Measurements from ENCODE around the gene CEP112. TPM values are rescaled to one million over a fixed set of nuclear protein-coding genes. Genes with fewer than 3 reads are reported as not detected.

Gene CEP112
- total and polyA plus RNA-seq, 2 donors = 12.4 to 36.6 TPM

- WGBS = 92% methylated on average over 6 of the region's 6 CpGs
- H3K36me3 ChIP-seq (ENCODE audit: insufficient read depth) = no peaks in the 10 kb centered on the region
- no peak for DNase-seq (ENCODE audit: extremely low spot score)
Observed at GRCh38 chr17:65900216-65900615, 291.7 kb downstream of the CEP112 start.

GRCh38 chr17:65898651-65899050, 293.3 kb downstream of the CEP112 start:
- no peak for DNase-seq (ENCODE audit: extremely low spot score)
- 94% methylated on average over 3 of the region's 3 CpGs for WGBS
- Histone ChIP-seq H3K4me3 (ENCODE audit: low read depth, low read length) (no peak overlapping the region), H3K27ac (ENCODE audit: low read depth) (no peak overlapping the region), H3K36me3 (ENCODE audit: insufficient read depth) (no peaks in the 10 kb centered on the region), H3K4me1 (ENCODE audit: insufficient read depth) (no peaks in the 10 kb centered on the region)

More at GRCh38 chr17:65900216-65900615, 291.7 kb downstream of the CEP112 start:
- H3K27ac ChIP-seq (ENCODE audit: low read depth) = no peak overlapping the region
- H3K4me3 ChIP-seq (ENCODE audit: low read depth, low read length) = no peak overlapping the region
- H3K4me1 ChIP-seq (ENCODE audit: insufficient read depth) = no peaks in the 10 kb centered on the region

GRCh38 chr17:65896889-65897288, 295.0 kb downstream of the CEP112 start:
- Histone ChIP-seq H3K27ac (ENCODE audit: low read depth) (no peak overlapping the region), H3K36me3 (ENCODE audit: insufficient read depth) (no peaks in the 10 kb centered on the region), H3K4me1 (ENCODE audit: insufficient read depth) (no peaks in the 10 kb centered on the region), H3K4me3 (ENCODE audit: low read depth, low read length) (no peak overlapping the region)
- DNase-seq (ENCODE audit: extremely low spot score) = no peak

GRCh38 chr17:65895969-65896368, 296.0 kb downstream of the CEP112 start:
- H3K4me3 ChIP-seq (ENCODE audit: low read depth, low read length) = no peak overlapping the region
- H3K4me1 ChIP-seq (ENCODE audit: insufficient read depth) = no peaks in the 10 kb centered on the region
- H3K36me3 ChIP-seq (ENCODE audit: insufficient read depth) = no peaks in the 10 kb centered on the region
- DNase-seq (ENCODE audit: extremely low spot score) = no peak
- no peak overlapping the region for H3K27ac ChIP-seq (ENCODE audit: low read depth)

GRCh38 chr17:65893692-65894279, 298.1 kb downstream of the CEP112 start:
- 92% methylated on average over 3 of the region's 3 CpGs for WGBS
- Histone ChIP-seq H3K36me3 (ENCODE audit: insufficient read depth) (no peaks in the 10 kb centered on the region), H3K27ac (ENCODE audit: low read depth) (no peak overlapping the region), H3K4me3 (ENCODE audit: low read depth, low read length) (no peak overlapping the region), H3K4me1 (ENCODE audit: insufficient read depth) (no peaks in the 10 kb centered on the region)
- no peak for DNase-seq (ENCODE audit: extremely low spot score)

GRCh38 chr17:65892912-65893377, 299.0 kb downstream of the CEP112 start:
- H3K4me1 ChIP-seq (ENCODE audit: insufficient read depth) = no peaks in the 10 kb centered on the region
- 93% methylated on average over 5 of the region's 5 CpGs for WGBS
- no peak overlapping the region for H3K4me3 ChIP-seq (ENCODE audit: low read depth, low read length)
- DNase-seq (ENCODE audit: extremely low spot score) = no peak
- H3K27ac ChIP-seq (ENCODE audit: low read depth) = no peak overlapping the region
- H3K36me3 ChIP-seq (ENCODE audit: insufficient read depth) = no peaks in the 10 kb centered on the region

- Histone ChIP-seq H3K27ac (ENCODE audit: low read depth) (no peak overlapping the region), H3K36me3 (ENCODE audit: insufficient read depth) (no peaks in the 10 kb centered on the region), H3K4me1 (ENCODE audit: insufficient read depth) (no peaks in the 10 kb centered on the region), H3K4me3 (ENCODE audit: low read depth, low read length) (no peak overlapping the region)
- WGBS = 96% methylated on average over 7 of the region's 7 CpGs
- DNase-seq (ENCODE audit: extremely low spot score) = no peak
Observed at GRCh38 chr17:65891231-65891735, 300.6 kb downstream of the CEP112 start.

GRCh38 chr17:65888649-65889048, 303.3 kb downstream of the CEP112 start:
- no peak for DNase-seq (ENCODE audit: extremely low spot score)
- Histone ChIP-seq H3K4me1 (ENCODE audit: insufficient read depth) (no peaks in the 10 kb centered on the region), H3K27ac (ENCODE audit: low read depth) (no peak overlapping the region), H3K36me3 (ENCODE audit: insufficient read depth) (no peaks in the 10 kb centered on the region), H3K4me3 (ENCODE audit: low read depth, low read length) (no peak overlapping the region)
- 68% methylated on average over 4 of the region's 4 CpGs for WGBS

GRCh38 chr17:65886315-65887245, 305.4 kb downstream of the CEP112 start:
- Histone ChIP-seq H3K36me3 (ENCODE audit: insufficient read depth) (no peaks in the 10 kb centered on the region), H3K4me1 (ENCODE audit: insufficient read depth) (no peaks in the 10 kb centered on the region), H3K27ac (ENCODE audit: low read depth) (no peak overlapping the region), H3K4me3 (ENCODE audit: low read depth, low read length) (no peak overlapping the region)
- WGBS = 61% methylated on average over 6 of the region's 6 CpGs
- DNase-seq (ENCODE audit: extremely low spot score) = no peak

- DNase-seq (ENCODE audit: extremely low spot score) = no peak
- Histone ChIP-seq H3K4me3 (ENCODE audit: low read depth, low read length) (no peak overlapping the region), H3K27ac (ENCODE audit: low read depth) (no peak overlapping the region), H3K36me3 (ENCODE audit: insufficient read depth) (no peaks in the 10 kb centered on the region), H3K4me1 (ENCODE audit: insufficient read depth) (no peaks in the 10 kb centered on the region)
- 86% methylated on average over 6 of the region's 6 CpGs for WGBS
Observed at GRCh38 chr17:65885541-65886312, 306.2 kb downstream of the CEP112 start.

- H3K4me1 ChIP-seq (ENCODE audit: insufficient read depth) = no peaks in the 10 kb centered on the region
- DNase-seq (ENCODE audit: extremely low spot score) = no peak
- 53% methylated on average over 4 of the region's 4 CpGs for WGBS
- H3K27ac ChIP-seq (ENCODE audit: low read depth) = no peak overlapping the region
- H3K36me3 ChIP-seq (ENCODE audit: insufficient read depth) = no peaks in the 10 kb centered on the region
- no peak overlapping the region for H3K4me3 ChIP-seq (ENCODE audit: low read depth, low read length)
Observed at GRCh38 chr17:65876985-65877384, 314.9 kb downstream of the CEP112 start.

GRCh38 chr17:65868881-65869280, 323.1 kb downstream of the CEP112 start:
- H3K4me3 ChIP-seq (ENCODE audit: low read depth, low read length) = no peak overlapping the region
- 92% methylated on average over 3 of the region's 3 CpGs for WGBS
- no peak overlapping the region for H3K27ac ChIP-seq (ENCODE audit: low read depth)
- H3K36me3 ChIP-seq (ENCODE audit: insufficient read depth) = no peaks in the 10 kb centered on the region
- H3K4me1 ChIP-seq (ENCODE audit: insufficient read depth) = no peaks in the 10 kb centered on the region
- DNase-seq (ENCODE audit: extremely low spot score) = no peak

GRCh38 chr17:65867014-65867413, 324.9 kb downstream of the CEP112 start:
- Histone ChIP-seq H3K27ac (ENCODE audit: low read depth) (no peak overlapping the region), H3K36me3 (ENCODE audit: insufficient read depth) (no peaks in the 10 kb centered on the region), H3K4me3 (ENCODE audit: low read depth, low read length) (no peak overlapping the region), H3K4me1 (ENCODE audit: insufficient read depth) (no peaks in the 10 kb centered on the region)
- no peak for DNase-seq (ENCODE audit: extremely low spot score)
- WGBS = 88% methylated on average over 6 of the region's 6 CpGs
